G401 (cell line): ENCODE data around the gene MAMDC2. TPM values are rescaled to one million over a fixed set of nuclear protein-coding genes. Genes with fewer than 3 reads are reported as not detected.

ENCODE experiments used
- total RNA-seq: library from RNA; depleted of rRNA; stranded (reverse); fragments of >200 nt; shearing (Covaris generic); gene quantifications from 2 replicates; pipeline ENCODE4 v1.2.3, GENCODE V29; 2014; rRNA removed

Gene MAMDC2
- total RNA-seq, 1 experiment from 2014 or later, result 0.81 TPM

Other genes starting within 250 kb of the MAMDC2 start
- gene CFAP95, start 223.0 kb upstream of the MAMDC2 start, total RNA-seq, result not detected in 2 replicates
- gene SMC5, start 215.1 kb downstream of the MAMDC2 start, total RNA-seq, result 15.8 and 34.9 TPM in 2 replicates